Neuronal stem cell (in vitro differentiated cells): ENCODE measurements around the gene ANXA4.
A peak's percentile ranks its signal among the peaks of the same experiment; 100 is the strongest.
"Not testable (repeated sequence)": the region's sequence is repeated elsewhere in the genome, so short reads cannot be mapped to it uniquely, and the experiment has no call there.

Experiments used
- DNase-seq: peaks from one replicate; pipeline ENCODE4 v3.0.0-alpha.2; 2013; ENCODE audit warnings: low spot score
- H2AFZ ChIP-seq: one replicate; pipeline ENCODE4 v1.6.1; 2013; ENCODE audit warnings: mild to moderate bottlenecking, low read length, inconsistent platforms
- H2AK5ac ChIP-seq: 2 replicates; pipeline ENCODE4 v1.6.1; 2013; ENCODE audit warnings: low read depth, mild to moderate bottlenecking, inconsistent platforms, low read length, moderate library complexity, mixed read lengths
- H2BK120ac ChIP-seq: 2 replicates; pipeline ENCODE4 v1.6.1; 2013; ENCODE audit warnings: low read depth, mild to moderate bottlenecking, inconsistent platforms, low read length, moderate library complexity, mixed read lengths
- H2BK12ac ChIP-seq: one replicate; pipeline ENCODE4 v1.6.1; 2013; ENCODE audit warnings: low read length, inconsistent platforms
- H2BK15ac ChIP-seq: 2 replicates; pipeline ENCODE4 v1.6.1; 2013; ENCODE audit warnings: mild to moderate bottlenecking, low read length, inconsistent platforms, mixed read lengths
- H2BK5ac ChIP-seq: one replicate; pipeline ENCODE4 v1.6.1; 2013; ENCODE audit warnings: inconsistent platforms, mild to moderate bottlenecking, low read length, moderate library complexity
- H3K14ac ChIP-seq: one replicate; pipeline ENCODE4 v1.6.1; 2013; ENCODE audit warnings: low read length, inconsistent platforms
- H3K18ac ChIP-seq: 2 replicates; pipeline ENCODE4 v1.6.1; 2013; ENCODE audit warnings: low read length, inconsistent platforms
- H3K23ac ChIP-seq: 2 replicates; pipeline ENCODE4 v1.6.1; 2013; ENCODE audit warnings: low read depth, mild to moderate bottlenecking, mixed read lengths, low read length, inconsistent platforms; ENCODE audit not compliant: poor library complexity
- H3K27ac ChIP-seq: replicated peaks from 3 replicates; pipeline ENCODE4 v1.5.1; 2013; ENCODE audit warnings: low read length, inconsistent platforms
- H3K27me3 ChIP-seq, 3 experiments: 2 replicates each; pipeline ENCODE4 v1.6.1; 2013; ENCODE audit warnings: low read length in 3 of 3, mild to moderate bottlenecking in 2 of 3, inconsistent platforms in 1 of 3, low read depth in 1 of 3, mixed read lengths in 1 of 3, moderate library complexity in 1 of 3; ENCODE audit not compliant: control insufficient read depth in 3 of 3, insufficient read depth in 3 of 3
- H3K36me3 ChIP-seq, 2 donors: replicated peaks in 1 of 2; 2 replicates each; pipeline ENCODE4 v1.6.1; 2013; ENCODE audit warnings: low read length in 2 of 2; ENCODE audit not compliant: control insufficient read depth in 2 of 2, insufficient read depth in 2 of 2
- H3K4ac ChIP-seq: 2 replicates; pipeline ENCODE4 v1.6.1; 2013; ENCODE audit warnings: inconsistent platforms, mild to moderate bottlenecking, low read length, moderate library complexity
- H3K4me1 ChIP-seq, 2 donors: 1 replicate in 1 of 2; 2 replicates in 1 of 2; pipeline ENCODE4 v1.6.1; 2013; ENCODE audit warnings: low read length in 2 of 2, low read depth in 1 of 2; ENCODE audit not compliant: control insufficient read depth in 2 of 2, insufficient read depth in 1 of 2
- H3K4me2 ChIP-seq: one replicate; pipeline ENCODE4 v1.6.1; 2013; ENCODE audit warnings: mild to moderate bottlenecking, low read length, inconsistent platforms; ENCODE audit not compliant: insufficient read depth, poor library complexity, severe bottlenecking
- H3K4me3 ChIP-seq, 2 donors: 2 replicates each; pipeline ENCODE4 v1.5.1; 2013; ENCODE audit warnings: low read length in 2 of 2, mild to moderate bottlenecking in 2 of 2, inconsistent platforms in 1 of 2, moderate library complexity in 1 of 2
- H3K79me1 ChIP-seq: one replicate; pipeline ENCODE4 v1.6.1; 2013; ENCODE audit warnings: low read depth, mild to moderate bottlenecking, inconsistent platforms, low read length, moderate library complexity
- H3K9ac ChIP-seq: one replicate; pipeline ENCODE4 v1.6.1; 2013; ENCODE audit warnings: mild to moderate bottlenecking, low read depth, low read length, inconsistent platforms; ENCODE audit not compliant: poor library complexity
- H3K9me3 ChIP-seq, 2 donors: replicated peaks in 1 of 2; 2 replicates each; pipeline versions ENCODE3 to v1.6.1; 2013; ENCODE audit warnings: low read length in 2 of 2, mild to moderate bottlenecking in 2 of 2, inconsistent platforms in 1 of 2, low read depth in 1 of 2, mixed read lengths in 1 of 2, moderate library complexity in 1 of 2; ENCODE audit not compliant: control insufficient read depth in 2 of 2, insufficient read depth in 1 of 2
- H4K8ac ChIP-seq: one replicate; pipeline ENCODE4 v1.6.1; 2013; ENCODE audit warnings: low read depth, mild to moderate bottlenecking, inconsistent platforms, low read length, moderate library complexity
- H4K91ac ChIP-seq: one replicate; pipeline ENCODE4 v1.6.1; 2013; ENCODE audit warnings: low read length, low read depth, mild to moderate bottlenecking, inconsistent platforms; ENCODE audit not compliant: poor library complexity
- WGBS, 2 donors: extraction: QIAGEN DNeasy Blood & Tissue Kit; methylation state at CpG; one replicate each; pipeline ENCODE4 v1.1.7; 2013; ENCODE audit warnings: missing lambda C conversion rate in 2 of 2, mixed read lengths in 1 of 2; ENCODE audit not compliant: insufficient read length in 2 of 2, insufficient replicate concordance in 1 of 2; ENCODE audit errors: extremely low coverage in 2 of 2; 5-methylcytosine and 5-hydroxymethylcytosine counted together

Gene ANXA4

GRCh38 chr2:69714024-69714423 is 27.9 kb upstream of the ANXA4 start:
- Histone ChIP-seq H3K27ac (no peak overlapping the region), H3K27me3 (no peaks in the 10 kb centered on the region), H3K14ac (no peak overlapping the region), H3K9ac (no peak overlapping the region), H2BK15ac (no peak overlapping the region), H3K79me1 (no peaks in the 10 kb centered on the region), H3K18ac (no peak overlapping the region), H3K4me2 (no peak overlapping the region), H4K8ac (no peak overlapping the region), H3K9me3 (peaks cover 0 to 2% of the 10 kb centered on the region in 2 donors), H2BK12ac (no peak overlapping the region), H2AK5ac (no peak overlapping the region), H2BK5ac (no peak overlapping the region), H4K91ac (no peak overlapping the region), H2AFZ (no peak overlapping the region), H3K4me1 (peaks cover 9 to 12% of the 10 kb centered on the region in 2 donors), H3K23ac (no peak overlapping the region), H3K4me3 (no peak overlapping the region), H3K4ac (no peak overlapping the region), H2BK120ac (no peak overlapping the region), H3K36me3 (peaks cover 0 to 4% of the 10 kb centered on the region in 2 donors)
- no CpG with 5 or more reads among the region's 6 CpGs for WGBS, 2 donors
- DNase-seq: no peak

DNA sequence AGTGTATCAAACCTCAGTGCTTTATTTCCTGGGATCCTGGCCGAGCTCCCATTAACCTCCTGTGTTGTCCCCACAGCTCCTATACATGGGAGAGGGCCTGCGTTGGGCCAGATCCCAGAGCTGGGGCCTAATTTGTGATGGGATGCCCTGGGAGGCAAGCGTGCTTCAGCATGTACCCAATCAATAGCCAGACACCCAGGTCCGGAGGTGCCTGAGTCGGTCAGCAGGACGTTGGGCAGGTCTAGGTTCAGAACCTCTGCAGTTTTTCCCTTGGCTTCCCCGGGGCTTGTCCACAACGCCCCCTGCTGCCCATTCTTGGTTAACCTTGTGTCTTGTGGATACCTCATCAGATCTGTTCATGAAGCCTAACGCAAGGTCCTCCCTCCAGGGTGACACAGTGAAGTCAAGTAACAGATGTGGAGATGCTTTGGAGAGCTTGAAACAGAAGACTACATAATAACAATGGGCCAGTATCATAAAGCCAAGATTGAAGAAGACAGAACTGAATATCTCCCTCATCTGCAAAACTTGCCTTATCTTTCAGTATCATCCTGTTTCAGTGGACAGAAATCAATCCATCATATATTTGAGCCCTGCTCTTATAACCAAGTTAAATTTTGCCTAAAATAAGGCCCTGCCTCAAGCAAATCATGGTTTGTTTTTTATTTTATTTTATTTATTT is 27.3 kb upstream of the ANXA4 start:
- H3K4ac ChIP-seq, H2BK5ac ChIP-seq, H3K9me3 ChIP-seq, H3K14ac ChIP-seq, H2BK15ac ChIP-seq, H3K36me3 ChIP-seq, H3K18ac ChIP-seq, H3K79me1 ChIP-seq, H2AK5ac ChIP-seq, H2BK12ac ChIP-seq, H2BK120ac ChIP-seq, H3K4me2 ChIP-seq, H2AFZ ChIP-seq, H3K4me1 ChIP-seq, H3K4me3 ChIP-seq, H3K23ac ChIP-seq, H3K27me3 ChIP-seq, H3K27ac ChIP-seq, H4K8ac ChIP-seq, H4K91ac ChIP-seq, H3K9ac ChIP-seq: not testable (repeated sequence)
- peak; percentile 40 for DNase-seq
- WGBS, 2 donors: no CpG with 5 or more reads among the region's 9 CpGs

GRCh38 chr2:69715964-69716363 is 26.0 kb upstream of the ANXA4 start:
- Histone ChIP-seq H4K8ac (no peak overlapping the region), H3K27ac (no peak overlapping the region), H3K23ac (no peak overlapping the region), H3K9me3 (peaks cover 0 to 2% of the 10 kb centered on the region in 2 donors), H3K27me3 (no peaks in the 10 kb centered on the region), H3K14ac (no peak overlapping the region), H3K36me3 (peaks cover 0 to 2% of the 10 kb centered on the region in 2 donors), H3K79me1 (no peaks in the 10 kb centered on the region), H2BK5ac (no peak overlapping the region), H3K4me2 (no peak overlapping the region), H3K18ac (no peak overlapping the region), H2AFZ (no peak overlapping the region), H3K9ac (no peak overlapping the region), H2BK15ac (no peak overlapping the region), H3K4me3 (no peak overlapping the region), H2BK120ac (no peak overlapping the region), H4K91ac (no peak overlapping the region), H2AK5ac (no peak overlapping the region), H2BK12ac (no peak overlapping the region), H3K4ac (no peak overlapping the region), H3K4me1 (peaks cover 6 to 10% of the 10 kb centered on the region in 2 donors)
- no peak for DNase-seq
- WGBS, 2 donors: no CpG with 5 or more reads among the region's 1 CpG

DNA sequence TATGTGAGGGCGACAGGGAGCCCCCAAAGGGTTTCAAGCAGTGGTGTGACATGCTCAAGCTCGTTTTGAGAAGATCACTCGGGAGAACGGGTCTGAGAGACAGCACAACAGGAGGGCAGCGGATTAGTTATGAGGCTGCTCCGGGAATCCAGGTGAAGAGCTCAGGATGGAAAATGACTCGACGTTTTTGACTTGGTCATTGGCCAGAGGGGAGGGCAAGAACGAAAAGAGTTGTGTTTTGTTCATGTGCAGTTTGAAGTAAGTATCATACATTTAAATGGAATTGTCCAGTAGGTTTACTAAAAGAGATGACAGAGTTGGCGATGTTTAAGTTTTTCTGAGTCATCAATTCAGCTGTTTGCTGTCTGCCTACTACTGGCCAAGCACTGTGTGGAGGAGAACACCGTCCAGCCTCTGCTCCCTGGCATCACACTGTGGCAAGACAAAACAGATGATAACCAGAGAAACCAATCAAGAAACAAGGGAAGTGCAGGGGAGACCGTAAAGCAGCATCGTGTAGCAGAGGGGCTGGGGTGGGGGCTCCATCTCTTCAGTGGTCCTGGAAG is 25.3 kb upstream of the ANXA4 start:
- no peak overlapping the region for H3K23ac ChIP-seq
- H3K18ac ChIP-seq: no peak overlapping the region
- H3K36me3 ChIP-seq: peaks cover 0 to 2% of the 10 kb centered on the region in 2 donors
- H2AK5ac ChIP-seq: no peak overlapping the region
- H4K8ac ChIP-seq: no peak overlapping the region
- no CpG with 5 or more reads among the region's 13 CpGs for WGBS, 2 donors
- H3K27me3 ChIP-seq: no peaks in the 10 kb centered on the region
- no peak overlapping the region for H2BK120ac ChIP-seq
- no peaks in the 10 kb centered on the region for H3K79me1 ChIP-seq
- no peak overlapping the region for H3K14ac ChIP-seq
- H3K9ac ChIP-seq: no peak overlapping the region
- H3K4me2 ChIP-seq: no peak overlapping the region
- H2BK15ac ChIP-seq: no peak overlapping the region
- no peak overlapping the region for H4K91ac ChIP-seq
- no peak overlapping the region for H3K4me3 ChIP-seq
- H3K4ac ChIP-seq: no peak overlapping the region
- H2BK5ac ChIP-seq: no peak overlapping the region
- no peak overlapping the region for H3K27ac ChIP-seq
- peaks cover 0 to 2% of the 10 kb centered on the region in 2 donors for H3K9me3 ChIP-seq
- no peak for DNase-seq
- no peak overlapping the region for H2AFZ ChIP-seq
- no peak overlapping the region for H2BK12ac ChIP-seq
- peaks cover 6 to 10% of the 10 kb centered on the region in 2 donors for H3K4me1 ChIP-seq
